ENCODE results near the gene FAM20C.

Gene FAM20C

DNA sequence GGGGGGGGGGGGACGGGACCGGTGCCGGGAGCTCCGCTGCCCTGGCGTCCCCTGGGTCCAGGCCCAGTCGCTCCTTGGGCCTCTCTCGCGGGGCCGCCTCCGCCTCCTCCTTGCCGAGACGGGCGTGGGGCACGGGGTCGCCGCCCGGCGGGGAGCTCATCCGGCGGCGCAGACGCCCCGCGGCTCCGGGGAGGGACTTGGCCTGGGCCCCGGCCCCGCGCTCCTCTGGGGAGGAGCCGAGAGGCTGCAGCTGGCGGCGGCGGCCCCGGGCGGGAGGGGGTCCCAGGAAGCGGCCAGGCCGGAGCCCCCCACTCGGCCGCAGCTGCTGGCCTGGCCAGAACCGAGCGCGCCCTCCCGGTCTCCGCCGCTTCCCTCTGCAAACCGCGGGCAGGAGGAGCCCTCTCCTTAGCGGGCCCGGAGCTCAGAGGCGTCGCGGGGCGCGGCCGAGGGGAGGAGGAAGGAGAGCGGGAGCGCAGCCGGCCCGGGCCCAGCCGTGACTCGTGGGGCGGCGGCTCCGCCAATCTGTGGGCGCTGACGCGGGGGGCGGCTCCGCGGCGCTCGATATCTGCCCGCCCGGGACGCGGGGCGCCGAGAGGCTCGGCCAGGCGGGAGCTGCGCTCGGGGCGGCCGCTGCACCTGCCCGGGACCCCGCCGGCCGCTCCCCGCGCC lies at the start of gene FAM20C:
FAM20C (plus strand) TSS at position 591 of the 669 bp plus-strand sequence. CDS start 629 bp downstream, outside the sequence.
- DNase-seq, result peak; percentile 87

- DNase-seq, result no peak
Observed at GRCh38 chr7:143145-143751, 49.1 kb upstream of the FAM20C start.

GRCh38 chr7:143811-144453 lies 48.4 kb upstream of the FAM20C start:
- no peak for DNase-seq

DNA sequence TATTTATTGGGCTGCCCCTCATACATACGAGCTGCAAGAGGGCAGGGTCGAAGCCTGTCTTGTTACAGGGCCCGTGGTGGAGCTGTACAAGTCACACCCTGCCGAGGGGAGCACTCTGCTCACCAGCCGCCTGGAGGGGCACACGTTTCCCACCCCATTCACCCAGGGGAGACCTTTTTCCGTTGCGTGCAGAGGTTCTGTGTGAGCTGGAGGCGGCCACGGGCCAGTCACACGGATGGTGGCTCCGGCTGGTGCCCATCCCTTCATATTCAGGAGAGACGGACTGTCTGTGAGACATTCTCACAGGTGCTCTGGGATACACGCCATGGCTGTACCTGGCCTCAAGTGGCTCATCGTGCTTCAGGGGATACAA lies 47.9 kb upstream of the FAM20C start:
- no peak for DNase-seq

DNA sequence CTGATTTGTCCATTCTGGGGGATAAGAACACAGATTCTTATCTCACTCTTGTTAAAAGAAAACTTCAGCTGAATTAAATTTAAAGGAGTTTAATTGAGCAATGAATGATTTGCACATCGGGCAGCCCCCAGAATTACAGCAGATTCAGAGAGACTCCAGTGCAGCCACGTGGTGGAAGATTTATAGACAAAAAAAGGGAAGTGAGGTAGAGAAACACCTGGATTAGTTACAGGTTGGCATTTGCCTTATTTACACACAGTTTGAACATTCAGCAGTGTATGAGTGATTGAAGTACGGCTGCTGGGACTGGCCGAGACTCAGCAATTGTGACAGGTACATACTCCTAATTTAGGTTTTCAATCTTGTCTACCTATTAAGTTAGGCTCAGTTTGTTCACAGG lies 46.5 kb upstream of the FAM20C start:
- DNase-seq, result no peak

DNA sequence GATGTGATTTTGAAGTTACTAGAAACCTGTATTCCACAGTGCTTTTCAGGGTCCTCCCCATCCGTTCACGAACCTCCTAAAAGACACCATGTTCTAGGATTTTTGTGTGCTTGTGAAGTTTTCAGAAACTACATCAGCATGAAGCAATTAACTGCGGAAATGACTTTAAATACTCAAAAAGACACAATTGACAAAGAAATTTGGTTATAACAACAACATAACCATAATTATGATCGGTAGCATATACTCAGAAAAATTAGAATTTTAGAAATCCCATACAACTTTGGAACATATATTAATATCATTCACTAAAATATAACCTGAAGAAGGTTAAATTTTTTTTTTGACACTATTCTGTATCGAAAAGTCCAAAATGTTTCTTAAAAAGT lies 43.8 kb upstream of the FAM20C start:
- DNase-seq, result no peak

DNA sequence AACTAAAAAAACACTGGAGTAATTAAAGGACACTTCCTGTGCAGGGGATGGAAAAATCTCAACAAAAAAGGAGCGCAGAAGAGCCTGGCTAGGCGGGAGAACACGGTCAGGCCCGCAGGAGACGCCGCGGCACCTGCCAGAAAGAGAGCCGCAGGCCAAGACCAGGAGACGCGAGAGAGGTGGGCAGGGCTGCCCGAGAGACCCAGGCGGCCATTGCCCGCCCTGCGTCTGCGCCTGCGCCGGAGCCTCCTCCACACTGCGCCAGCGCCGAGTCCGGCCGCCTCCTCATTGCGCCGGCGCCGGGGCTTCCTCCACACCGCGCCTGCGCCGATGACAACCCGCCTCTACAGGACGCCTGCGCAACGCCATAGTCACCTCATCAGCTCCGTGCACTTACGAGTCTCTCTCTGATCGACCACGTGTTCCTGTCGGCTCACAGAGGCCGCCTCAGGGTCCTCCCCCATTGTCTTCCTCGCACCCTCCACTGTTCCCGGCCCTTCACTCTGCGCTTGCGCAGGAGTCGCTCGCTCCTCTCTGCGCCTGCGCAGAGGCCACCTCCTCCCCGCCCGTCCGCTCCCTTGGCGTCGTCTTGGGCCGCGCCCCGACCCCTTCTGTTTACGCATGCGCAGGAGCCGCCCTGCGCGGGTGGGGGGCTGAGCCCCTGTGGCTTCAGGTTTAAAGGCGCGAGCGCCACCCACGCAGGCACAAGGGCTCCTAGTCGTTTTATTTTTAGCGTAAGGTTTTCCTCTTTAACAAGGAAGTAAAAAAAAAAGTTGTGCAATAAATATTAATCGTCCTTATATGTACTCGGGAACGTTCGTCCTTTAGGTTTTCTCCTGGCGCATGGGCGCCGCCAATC lies 43.2 kb upstream of the FAM20C start:
- DNase-seq, result peak; percentile 99

DNA sequence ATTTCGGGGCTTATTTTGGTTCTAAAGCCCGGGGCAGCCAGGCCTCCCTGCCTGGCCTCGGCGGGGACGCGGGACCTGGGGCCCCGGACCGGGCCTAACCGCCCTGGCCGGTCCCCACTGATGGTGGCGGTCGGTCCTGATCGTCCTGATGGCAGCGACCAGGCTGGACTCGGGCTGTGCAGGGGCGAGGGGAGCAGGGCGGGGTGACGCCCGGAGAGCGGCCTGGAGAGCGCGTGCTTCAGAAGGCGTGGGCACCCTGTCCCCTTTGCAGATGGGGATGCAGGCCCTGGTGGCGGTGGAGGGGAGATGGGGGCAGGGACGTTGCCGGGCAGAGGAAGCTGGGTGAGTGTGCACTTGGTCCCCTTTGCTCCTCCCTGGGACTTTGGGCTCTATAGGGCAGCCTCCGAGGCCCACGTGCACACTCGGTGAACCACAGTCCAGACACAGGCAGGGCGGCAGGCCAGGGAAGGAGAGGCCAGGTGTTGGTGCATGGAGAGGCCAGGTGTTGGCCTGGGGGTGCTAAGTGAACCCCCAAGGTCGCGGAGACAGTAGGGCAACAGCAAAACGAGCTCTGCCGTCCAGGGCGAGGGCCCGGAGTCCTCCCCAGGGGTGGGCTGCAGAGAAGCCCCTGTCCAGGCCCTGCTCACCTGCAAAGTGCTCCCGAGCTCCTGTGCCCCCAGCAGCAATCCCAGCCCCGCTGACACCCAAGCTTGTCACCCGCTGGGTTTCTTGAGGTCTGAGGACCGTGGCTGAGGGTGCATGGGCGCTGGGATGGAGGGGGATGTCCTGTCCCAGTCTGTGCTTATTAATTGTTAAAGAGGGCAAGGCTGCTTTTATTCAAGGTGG lies 42.4 kb upstream of the FAM20C start:
- DNase-seq, result no peak

DNA sequence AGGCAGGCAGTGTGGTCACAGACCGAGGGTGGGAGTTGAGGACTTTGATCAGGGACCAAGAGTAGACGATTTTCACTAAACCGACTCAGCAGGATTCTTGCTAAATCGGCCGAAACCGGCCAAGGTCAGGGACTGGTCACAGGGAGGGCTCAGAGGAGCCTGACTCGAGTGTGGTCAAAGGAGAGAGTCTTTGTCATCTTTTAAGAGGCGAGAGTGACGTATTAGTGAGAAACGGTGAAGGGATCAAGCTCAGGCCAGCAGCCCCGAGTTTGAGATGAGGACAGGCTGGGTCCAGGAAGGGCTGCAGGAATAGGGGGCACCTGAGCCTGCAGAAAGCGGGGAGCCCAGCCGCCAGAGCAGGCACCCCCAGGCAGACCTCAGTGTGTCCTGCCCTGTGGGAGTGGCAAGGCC lies 41.6 kb upstream of the FAM20C start:
- DNase-seq, result no peak

- DNase-seq, result no peak
Observed at GRCh38 chr7:151346-152050, 40.9 kb upstream of the FAM20C start.

- no peak for DNase-seq
Observed at GRCh38 chr7:152702-153391, 39.5 kb upstream of the FAM20C start.

DNA sequence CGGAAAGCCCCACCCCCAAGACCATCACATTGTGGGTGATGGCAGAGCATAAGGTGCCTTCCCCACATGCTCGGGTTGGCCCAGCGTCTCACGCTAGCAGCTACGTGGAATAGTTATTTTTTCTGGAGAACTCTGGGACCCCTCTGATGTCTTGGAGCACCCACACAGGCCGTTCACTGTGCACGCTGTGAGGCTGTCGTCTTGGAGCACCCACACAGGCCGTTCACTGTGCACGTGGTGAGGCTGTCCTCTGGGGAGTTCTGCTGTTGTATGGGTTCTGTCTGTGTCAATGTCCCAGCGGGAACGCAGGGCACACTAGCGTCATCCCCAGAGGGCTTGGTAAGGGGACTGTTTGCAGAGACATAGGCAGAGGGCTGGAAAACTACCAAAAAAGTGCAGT lies 38.8 kb upstream of the FAM20C start:
- no peak for DNase-seq

- no peak for DNase-seq
Observed at GRCh38 chr7:154096-154799, 38.1 kb upstream of the FAM20C start.

- DNase-seq, result peak; percentile 17
Observed at GRCh38 chr7:155469-155900, 36.9 kb upstream of the FAM20C start.

- DNase-seq, result no peak
Observed at GRCh38 chr7:156111-157007, 36.0 kb upstream of the FAM20C start.

- no peak for DNase-seq
Observed at GRCh38 chr7:157008-157310, 35.4 kb upstream of the FAM20C start.

- no peak for DNase-seq
Observed at GRCh38 chr7:157771-158625, 34.4 kb upstream of the FAM20C start.

- DNase-seq, result no peak
Observed at GRCh38 chr7:158771-159170, 33.6 kb upstream of the FAM20C start.

Data from HCEC 1CT (cell line).